Fibroblast of the aortic adventitia (primary cell): Measurements from ENCODE around the gene RABGAP1. TPM values are rescaled to one million over a fixed set of nuclear protein-coding genes. Genes with fewer than 3 reads are reported as not detected.

Source experiments
- DNase-seq: peaks from one replicate; pipeline ENCODE4 v3.0.0-alpha.2; 2010; ENCODE audit warnings: low read depth
- H3K4me3 ChIP-seq: 2 replicates; pipeline ENCODE4 v1.5.1; 2011; ENCODE audit warnings: low read depth, mild to moderate bottlenecking, control low read depth, low read length, moderate library complexity
- total RNA-seq: library from RNA; depleted of rRNA; stranded (reverse); fragments of >200 nt; gene quantifications from 2 replicates; pipeline ENCODE4 v1.2.3, GENCODE V29; 2012; ENCODE audit warnings: low replicate concordance
- TF ChIP-seq, protein P1 (sequence below): IDR thresholded peaks from 2 replicates; pipeline ENCODE4 v1.5.1; 2011; ENCODE audit warnings: mild to moderate bottlenecking, low read length, control low read depth, inconsistent platforms; ENCODE audit not compliant: insufficient read depth

RABGAP1 gene
- total RNA-seq, 1 donor = 50.3 TPM

GRCh38 chr9:123072407-123072995 lies 131.7 kb downstream of the RABGAP1 start:
- no peak for DNase-seq
- TF ChIP-seq, protein P1, sequence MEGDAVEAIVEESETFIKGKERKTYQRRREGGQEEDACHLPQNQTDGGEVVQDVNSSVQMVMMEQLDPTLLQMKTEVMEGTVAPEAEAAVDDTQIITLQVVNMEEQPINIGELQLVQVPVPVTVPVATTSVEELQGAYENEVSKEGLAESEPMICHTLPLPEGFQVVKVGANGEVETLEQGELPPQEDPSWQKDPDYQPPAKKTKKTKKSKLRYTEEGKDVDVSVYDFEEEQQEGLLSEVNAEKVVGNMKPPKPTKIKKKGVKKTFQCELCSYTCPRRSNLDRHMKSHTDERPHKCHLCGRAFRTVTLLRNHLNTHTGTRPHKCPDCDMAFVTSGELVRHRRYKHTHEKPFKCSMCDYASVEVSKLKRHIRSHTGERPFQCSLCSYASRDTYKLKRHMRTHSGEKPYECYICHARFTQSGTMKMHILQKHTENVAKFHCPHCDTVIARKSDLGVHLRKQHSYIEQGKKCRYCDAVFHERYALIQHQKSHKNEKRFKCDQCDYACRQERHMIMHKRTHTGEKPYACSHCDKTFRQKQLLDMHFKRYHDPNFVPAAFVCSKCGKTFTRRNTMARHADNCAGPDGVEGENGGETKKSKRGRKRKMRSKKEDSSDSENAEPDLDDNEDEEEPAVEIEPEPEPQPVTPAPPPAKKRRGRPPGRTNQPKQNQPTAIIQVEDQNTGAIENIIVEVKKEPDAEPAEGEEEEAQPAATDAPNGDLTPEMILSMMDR = no peak
- H3K4me3 ChIP-seq = no peak overlapping the region

DNA sequence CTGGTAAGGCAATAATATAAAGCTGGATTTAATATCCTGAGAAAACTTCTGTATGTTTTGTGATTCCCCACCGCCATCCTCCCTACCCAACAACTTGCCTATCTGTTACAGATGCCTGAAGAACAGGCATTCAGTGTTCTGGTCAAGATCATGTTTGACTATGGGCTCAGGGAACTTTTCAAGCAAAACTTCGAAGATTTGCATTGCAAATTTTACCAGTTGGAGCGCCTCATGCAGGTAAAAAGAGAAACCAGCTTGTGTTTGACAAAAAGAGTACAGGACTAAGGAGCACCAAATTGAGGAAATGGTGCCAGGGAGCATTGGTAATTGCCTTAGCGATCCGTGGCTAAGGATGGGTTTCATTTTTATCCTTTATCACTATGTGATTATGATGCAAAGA lies 132.6 kb downstream of the RABGAP1 start:
- H3K4me3 ChIP-seq = no peak overlapping the region
- DNase-seq = no peak
- TF ChIP-seq, protein P1 = no peak

DNA sequence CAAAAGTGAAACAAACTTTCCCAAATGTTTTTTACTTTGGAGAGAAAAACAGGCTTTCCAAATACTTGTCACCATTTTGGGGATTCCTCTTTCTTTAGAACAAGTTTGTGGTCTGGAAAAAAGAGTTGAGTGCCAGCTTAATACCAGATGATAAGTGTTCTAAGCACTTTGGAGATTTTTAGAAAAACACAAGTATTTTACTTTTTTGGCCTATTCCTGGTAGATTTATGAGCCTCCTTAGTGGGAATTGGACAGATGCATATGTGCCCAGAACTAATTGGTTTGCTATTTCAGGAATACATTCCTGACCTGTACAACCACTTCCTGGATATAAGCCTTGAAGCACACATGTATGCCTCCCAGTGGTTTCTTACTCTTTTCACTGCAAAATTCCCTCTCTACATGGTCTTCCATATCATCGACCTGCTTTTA lies 133.2 kb downstream of the RABGAP1 start:
- peak; percentile 89 for DNase-seq
- TF ChIP-seq, protein P1 = peak; percentile 17
- no peak overlapping the region for H3K4me3 ChIP-seq

GRCh38 chr9:123074628-123075027 lies 133.8 kb downstream of the RABGAP1 start:
- H3K4me3 ChIP-seq = no peak overlapping the region
- TF ChIP-seq, protein P1 = no peak
- no peak for DNase-seq

DNA sequence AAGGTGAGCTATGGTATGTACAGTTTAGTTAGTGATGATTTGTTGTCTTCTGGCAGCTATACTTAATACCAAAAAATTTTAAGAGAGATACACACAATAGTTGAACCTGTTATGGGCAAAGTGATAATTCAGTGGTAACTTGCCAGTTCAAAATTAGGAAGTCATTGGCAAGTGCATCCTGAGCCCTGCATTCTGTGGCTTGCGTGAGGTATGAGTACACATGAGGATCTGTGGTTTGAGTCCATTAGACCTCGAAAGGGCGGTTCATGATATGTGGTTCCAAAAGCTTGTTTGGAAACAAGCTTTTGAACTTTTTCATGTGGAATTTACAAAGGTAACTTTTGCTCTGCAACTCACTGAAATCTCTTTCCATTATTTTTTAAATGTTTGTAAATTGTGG lies 139.6 kb downstream of the RABGAP1 start:
- H3K4me3 ChIP-seq = no peak overlapping the region
- TF ChIP-seq, protein P1 = no peak
- DNase-seq = no peak

DNA sequence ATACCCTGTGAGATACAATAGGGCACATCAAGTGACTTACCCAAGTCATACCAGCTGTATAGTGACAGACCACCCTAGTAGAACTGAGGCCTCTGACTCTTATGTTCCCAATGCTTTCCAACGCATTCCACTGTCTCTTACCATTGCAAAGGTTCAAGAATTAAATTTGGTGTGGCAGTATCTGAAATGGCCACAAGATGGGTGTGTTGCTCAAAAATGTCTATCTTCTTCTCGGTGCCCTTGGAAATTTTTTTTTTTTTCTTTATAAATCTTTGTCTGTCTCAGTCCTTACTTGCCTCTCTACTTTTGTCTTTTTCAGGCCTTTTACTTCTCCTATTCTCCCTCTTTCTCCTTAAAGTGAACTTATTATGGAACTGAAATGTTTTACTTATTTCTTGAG lies 141.0 kb downstream of the RABGAP1 start:
- peak; percentile 61 for DNase-seq
- TF ChIP-seq, protein P1 = peak; percentile 57
- H3K4me3 ChIP-seq = no peak overlapping the region

DNA sequence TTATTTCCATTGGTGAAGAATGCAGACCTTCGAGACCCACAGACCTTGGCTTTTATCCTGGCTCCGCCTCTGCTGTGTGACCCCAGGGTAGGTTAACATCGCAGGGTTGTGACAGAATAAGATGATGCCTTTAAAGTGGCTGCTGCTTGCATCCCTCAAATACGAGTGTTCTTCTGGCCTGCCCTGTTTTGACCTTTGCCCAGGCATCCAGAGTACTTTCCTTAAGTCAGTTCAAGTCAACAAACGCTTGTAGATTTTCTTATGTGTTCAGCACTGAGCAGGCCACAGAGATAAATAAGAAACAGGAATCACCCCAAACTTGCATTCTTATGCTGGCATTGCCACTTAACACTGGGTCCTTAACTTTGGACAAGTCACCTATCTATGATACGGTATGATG lies 142.9 kb downstream of the RABGAP1 start:
- no peak for DNase-seq
- H3K4me3 ChIP-seq = no peak overlapping the region
- TF ChIP-seq, protein P1 = no peak
